HL-60 (cell line): Measurements from ENCODE around the gene DOC2B.

Experiments
- GABPA ChIP-seq: IDR thresholded peaks from 2 replicates; pipeline ENCODE4 v1.6.1; 2012; ENCODE audit warnings: low read depth
- POLR2AphosphoS5 ChIP-seq: IDR thresholded peaks from 2 replicates; pipeline ENCODE4 v1.6.1; 2012; ENCODE audit warnings: low read depth
- REST ChIP-seq: IDR thresholded peaks from 2 replicates; pipeline ENCODE4 v1.6.1; 2012; ENCODE audit warnings: low read depth; ENCODE audit not compliant: insufficient replicate concordance
- SPI1 ChIP-seq: IDR thresholded peaks from 2 replicates; pipeline ENCODE4 v1.6.1; 2012; ENCODE audit warnings: low read depth, mild to moderate bottlenecking, borderline replicate concordance
- TF ChIP-seq, protein P1 (sequence below): IDR thresholded peaks from one replicate; pipeline ENCODE4 v1.5.1; 2011; ENCODE audit warnings: low read length, control low read depth, inconsistent platforms; ENCODE audit not compliant: insufficient read depth

GRCh38 chr17:178292-179065 lies 3.0 kb downstream of the DOC2B start:
- TF ChIP-seq, protein P1, sequence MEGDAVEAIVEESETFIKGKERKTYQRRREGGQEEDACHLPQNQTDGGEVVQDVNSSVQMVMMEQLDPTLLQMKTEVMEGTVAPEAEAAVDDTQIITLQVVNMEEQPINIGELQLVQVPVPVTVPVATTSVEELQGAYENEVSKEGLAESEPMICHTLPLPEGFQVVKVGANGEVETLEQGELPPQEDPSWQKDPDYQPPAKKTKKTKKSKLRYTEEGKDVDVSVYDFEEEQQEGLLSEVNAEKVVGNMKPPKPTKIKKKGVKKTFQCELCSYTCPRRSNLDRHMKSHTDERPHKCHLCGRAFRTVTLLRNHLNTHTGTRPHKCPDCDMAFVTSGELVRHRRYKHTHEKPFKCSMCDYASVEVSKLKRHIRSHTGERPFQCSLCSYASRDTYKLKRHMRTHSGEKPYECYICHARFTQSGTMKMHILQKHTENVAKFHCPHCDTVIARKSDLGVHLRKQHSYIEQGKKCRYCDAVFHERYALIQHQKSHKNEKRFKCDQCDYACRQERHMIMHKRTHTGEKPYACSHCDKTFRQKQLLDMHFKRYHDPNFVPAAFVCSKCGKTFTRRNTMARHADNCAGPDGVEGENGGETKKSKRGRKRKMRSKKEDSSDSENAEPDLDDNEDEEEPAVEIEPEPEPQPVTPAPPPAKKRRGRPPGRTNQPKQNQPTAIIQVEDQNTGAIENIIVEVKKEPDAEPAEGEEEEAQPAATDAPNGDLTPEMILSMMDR = no peak
- TF ChIP-seq GABPA (no peak), POLR2AphosphoS5 (no peak), SPI1 (no peak), REST (no peak)
